Measurements from ENCODE around the gene CFAP161.

The CFAP161 gene

DNA sequence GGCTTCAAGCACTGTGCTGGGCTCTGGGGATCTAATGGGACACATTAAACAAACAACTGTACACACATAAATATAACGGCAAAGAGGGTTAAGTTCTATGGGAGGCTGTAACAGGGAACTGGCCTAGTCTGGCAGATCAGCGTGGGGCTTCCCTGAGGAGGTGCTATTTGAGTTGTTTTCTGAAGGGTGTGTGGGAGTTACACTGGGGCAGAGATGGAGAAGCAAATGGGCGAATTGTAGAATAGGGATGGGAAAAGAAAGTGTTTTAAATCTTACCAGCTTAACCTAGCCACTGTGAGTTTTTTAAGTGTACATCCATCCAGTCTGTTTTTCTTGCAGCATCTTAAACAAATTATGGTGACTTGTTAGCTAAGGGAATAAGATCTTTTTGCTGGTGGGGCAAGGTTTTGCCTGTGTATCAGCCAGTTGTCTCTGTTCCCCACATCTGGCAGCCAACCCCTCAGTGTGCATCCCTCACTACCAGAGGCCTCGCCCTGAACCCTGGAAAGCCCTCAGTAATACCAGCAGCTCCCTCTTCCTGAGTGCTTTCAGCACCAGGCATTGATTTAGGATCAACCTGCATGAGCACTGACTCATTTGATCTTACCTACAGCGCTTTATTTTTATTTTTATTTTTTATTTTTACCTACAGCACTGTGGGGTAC lies 51.7 kb downstream of the CFAP161 start:
- DNase-seq, result no peak

DNA sequence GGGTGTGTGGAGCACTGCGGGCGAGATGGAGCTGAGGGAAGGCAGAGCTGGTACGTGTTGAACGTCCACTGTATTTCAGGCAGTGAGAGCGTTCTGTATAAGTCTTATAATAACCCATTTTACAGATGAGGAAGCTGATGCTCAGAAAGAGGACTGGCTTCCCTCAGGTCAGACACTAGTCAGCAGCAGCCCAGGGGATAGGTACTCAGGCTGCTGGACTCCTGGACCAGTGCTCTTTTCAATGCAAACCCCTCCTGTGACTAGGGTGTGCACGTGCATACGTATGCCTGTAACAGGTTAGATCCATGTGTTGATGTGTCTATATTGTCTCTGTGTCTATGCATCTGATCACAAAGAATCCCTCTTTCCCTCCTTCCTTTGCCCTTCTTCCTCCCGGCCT lies 54.3 kb downstream of the CFAP161 start:
- no peak for DNase-seq

DNA sequence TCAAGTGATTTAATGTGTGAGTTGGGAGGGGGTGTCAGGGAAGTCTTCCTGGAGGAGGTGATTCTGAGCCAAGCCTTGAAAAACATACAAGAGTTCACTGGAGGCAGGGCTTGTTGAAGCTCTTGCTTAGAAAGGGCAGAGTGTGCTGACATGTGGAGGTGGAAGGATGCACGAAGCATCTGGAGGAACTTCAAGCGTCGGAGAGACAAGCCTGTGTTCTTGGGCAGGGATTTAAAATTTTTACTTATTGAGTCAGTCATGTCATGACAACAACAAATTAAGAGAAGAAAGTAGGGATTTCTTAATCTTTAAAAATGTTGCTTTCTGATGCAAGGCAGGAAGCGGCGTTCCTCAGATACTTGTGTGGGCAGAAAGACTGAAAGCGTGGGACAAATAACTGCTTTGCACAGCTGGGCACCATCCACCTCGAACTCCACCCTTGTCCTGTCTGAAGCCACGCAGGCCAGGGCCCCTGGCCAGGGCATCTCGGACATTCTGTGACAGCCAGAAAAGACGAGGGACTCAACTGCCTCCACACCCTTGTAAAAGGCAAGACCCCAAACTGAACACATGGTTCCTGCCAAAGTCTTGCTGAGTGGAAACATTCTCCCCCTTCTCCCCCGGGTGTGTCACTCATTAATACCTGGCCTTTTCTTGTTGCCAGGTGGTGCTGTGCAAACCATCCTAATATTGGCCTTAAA lies 55.7 kb downstream of the CFAP161 start:
- no peak for DNase-seq

DNA sequence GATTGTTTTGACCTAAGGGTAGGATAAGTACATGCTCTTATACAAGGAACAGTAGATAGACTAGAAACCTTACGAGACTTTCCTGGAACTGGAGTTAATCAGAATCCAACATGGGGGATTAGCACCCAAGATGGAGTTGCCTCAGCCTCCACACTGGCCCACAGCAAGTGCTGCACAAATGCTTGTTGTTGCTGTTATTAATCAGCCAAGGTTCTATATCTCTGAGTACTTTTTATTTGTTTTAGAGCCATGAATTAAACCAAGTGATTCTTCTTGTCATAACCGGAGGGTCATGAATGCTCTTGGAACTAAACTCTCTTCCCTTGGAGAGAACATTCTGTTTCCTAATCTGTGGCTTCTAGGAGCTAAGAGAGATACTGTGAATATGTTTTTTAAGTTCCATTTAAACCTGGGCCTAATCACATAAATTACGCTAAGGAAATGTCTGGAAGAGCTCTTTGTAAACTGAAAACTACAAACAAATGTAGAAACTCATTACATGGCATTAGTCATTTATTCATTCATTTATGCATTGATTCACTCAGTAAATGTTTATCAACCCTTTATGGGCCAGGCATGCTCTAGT lies 56.9 kb downstream of the CFAP161 start:
- no peak for DNase-seq

DNA sequence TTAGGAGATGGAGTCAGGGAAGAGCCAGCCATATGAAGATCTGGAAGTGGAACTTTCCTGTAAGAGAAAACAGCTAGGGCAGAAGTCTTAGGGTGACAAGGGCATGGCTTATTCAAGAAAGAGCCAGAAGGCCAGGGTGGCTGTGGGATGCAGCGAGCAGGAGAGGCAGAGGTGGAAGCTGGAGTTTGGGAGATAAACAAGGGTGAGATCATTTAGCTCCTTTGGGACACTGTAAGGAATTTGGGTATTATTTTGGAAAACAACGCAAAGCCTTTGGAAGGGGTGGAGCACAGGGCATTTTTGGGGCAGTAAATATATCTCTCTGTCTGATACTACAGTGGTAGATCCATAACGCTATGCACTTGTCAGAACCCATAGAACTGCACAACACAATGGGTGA lies 57.6 kb downstream of the CFAP161 start:
- no peak for DNase-seq

DNA sequence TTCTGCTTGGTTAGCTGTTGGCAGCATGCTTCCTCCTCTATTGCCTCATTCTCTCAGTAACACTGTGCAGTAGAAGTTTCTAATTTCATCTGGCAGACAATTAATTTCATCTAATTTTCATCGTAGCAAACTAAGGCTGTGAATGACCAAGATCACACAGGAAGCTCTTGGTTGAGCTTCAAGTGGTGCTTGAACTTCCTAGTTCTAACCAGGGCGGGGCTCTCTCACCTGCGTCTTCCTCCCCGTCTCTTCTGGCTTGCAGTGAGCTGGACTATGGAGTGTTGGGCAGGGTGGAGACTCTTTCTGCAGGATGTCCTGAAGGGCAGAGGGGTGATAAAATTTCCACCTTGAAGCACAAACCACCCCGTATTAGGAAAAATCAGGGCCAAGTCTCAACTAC lies 60.7 kb downstream of the CFAP161 start:
- no peak for DNase-seq

DNA sequence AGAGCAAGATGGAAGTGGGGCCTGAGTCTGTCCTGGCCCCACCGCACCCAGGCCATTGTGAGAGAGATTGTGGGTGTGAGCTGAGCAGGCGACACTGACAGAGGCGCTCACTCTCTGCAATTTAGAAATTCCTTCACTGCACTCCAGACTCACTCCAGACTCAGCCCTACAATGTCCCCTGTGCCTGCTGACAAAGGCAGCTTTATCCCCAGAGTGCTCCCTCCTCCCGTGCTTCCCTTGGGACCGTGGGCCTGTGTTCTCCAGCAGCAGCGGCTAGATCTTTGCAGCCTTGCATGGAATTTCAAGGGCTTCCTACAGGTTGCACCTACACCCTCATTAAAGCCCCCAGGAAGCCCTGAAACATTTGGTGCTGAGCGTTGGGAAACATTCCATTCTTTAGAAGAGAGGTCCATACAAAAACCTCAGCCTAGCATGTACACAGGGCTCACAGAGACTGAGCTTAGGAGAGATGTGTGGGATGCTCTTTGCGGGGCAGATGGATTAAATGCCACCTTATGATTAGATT lies 61.3 kb downstream of the CFAP161 start:
- DNase-seq, result no peak

DNA sequence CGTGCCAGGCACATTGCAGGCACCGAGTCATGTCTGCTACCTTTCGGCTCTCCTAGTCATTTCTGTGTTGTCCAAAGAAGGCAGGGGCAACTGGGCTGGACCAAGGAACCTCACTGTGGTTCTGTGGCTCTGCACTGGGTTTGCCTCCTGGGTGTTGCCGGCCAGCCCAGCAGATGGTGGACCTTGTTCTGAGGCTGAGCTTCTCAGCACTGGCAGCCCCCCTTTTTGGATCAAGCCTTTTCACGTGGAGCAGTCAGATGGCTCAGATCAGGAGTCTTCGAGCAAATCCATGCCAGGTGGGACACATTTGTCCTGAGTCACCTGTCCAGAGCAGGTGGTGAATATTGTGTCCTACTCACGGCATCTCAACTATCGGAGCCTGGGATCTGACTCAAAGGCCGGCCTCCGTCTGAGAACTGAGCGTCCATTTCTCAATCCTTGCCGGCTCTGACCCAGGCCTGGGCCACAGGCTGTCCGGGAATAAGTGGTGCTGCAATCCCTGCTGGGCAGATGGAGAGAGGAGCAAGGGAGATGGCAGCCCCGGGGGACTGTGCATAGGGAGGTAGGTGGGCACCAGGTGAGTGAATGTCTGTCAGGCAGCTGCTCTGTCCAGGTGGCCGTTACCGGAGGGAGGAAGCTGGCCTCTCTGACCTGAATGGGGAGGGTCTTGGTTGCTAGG lies 62.6 kb downstream of the CFAP161 start, which contains the start of gene IL16:
IL16 (plus strand) TSS at position 304 of the 679 bp plus-strand sequence. CDS start 28,521 bp downstream, outside the sequence.
- DNase-seq, result no peak

DNA sequence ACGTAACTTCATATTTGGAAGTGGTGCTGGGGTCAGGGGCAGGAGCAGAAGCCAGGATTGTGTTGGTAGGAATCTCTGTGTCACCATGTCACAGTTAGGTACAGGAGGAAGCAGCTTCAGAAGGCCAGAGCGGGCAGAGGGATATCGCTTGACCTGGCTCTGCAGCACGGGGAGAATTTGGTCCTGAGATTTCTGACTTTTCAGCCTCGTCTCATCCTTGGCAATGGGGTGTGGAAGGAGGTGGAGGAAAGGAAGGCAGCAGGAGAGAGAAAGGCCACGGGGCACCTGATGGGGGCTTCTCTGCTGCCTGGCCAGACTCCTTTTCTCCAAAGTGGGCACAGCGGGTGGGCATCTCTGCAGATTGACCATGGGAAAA lies 63.2 kb downstream of the CFAP161 start:
- DNase-seq, result no peak

DNA sequence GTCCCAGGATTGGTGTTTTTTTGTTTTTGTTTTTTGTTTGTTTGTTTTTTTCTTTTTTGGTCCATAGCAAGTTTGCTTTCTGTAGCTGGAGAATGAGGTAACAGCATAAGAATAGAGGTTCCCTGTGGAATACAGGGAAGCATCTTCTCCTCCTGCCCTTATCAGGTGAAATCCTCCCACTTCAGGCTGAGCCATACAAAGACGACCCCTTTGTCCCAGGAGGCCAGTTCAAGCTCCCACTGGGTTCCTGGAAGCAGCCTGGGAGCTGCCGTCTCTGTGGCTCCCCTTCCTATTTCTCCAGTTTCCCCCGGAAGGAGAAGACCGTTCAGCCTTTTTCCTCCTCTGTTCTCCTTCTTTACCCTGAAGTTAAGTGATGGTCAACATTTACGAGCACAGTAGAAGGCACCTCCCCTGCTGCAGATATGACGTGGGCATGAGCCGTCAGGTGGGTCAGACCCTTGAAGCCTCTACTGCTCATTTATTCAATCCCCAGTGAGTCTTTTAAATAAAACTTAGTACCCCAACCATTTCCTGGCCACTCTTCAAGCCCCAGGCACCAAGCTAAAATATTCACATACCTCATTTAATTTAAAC lies 63.7 kb downstream of the CFAP161 start:
- DNase-seq, result no peak

All from activated CD8-positive, alpha-beta memory T cell treated with anti-CD3 and anti-CD28 coated beads, Interleukin-2, amount 50 U/mL, for 48 hours (primary cell).